Peyer's patch (tissue), 4 donors: Measurements from ENCODE around the gene SSU72. TPM values are rescaled to one million over a fixed set of nuclear protein-coding genes. Genes with fewer than 3 reads are reported as not detected.
A peak's percentile ranks its signal among the peaks of the same experiment; 100 is the strongest.

Experiments
- DNase-seq, 3 donors: peaks; one replicate each; pipeline ENCODE4 v3.0.0-alpha.2; 2017 to 2019
- H3K27ac ChIP-seq, 4 donors: fragments of 200-600 bp; sonication (generic); one replicate each; pipeline ENCODE4 v1.5.1; 2016 to 2019
- H3K27me3 ChIP-seq, 2 donors: fragments of 200-600 bp; sonication (generic); one replicate each; pipeline ENCODE4 v1.5.1; 2019
- H3K36me3 ChIP-seq, 3 donors: fragments of 200-600 bp; sonication (generic); one replicate each; pipeline ENCODE4 v1.5.1; 2016 to 2019
- H3K4me1 ChIP-seq, 4 donors: fragments of 200-600 bp; sonication (generic); one replicate each; pipeline ENCODE4 v1.5.1; 2016 to 2019
- H3K4me3 ChIP-seq, 4 donors: fragments of 200-600 bp; sonication (generic); 1 replicate in 3 of 4; 2 replicates in 1 of 4; pipeline ENCODE4 v1.5.1; 2016 to 2019; ENCODE audit warnings: mild to moderate bottlenecking in 1 of 4
- H3K9me3 ChIP-seq, 4 donors: fragments of 200-600 bp; sonication (generic); one replicate each; pipeline ENCODE4 v1.5.1; 2016 to 2019; ENCODE audit warnings: mild to moderate bottlenecking in 1 of 4
- CTCF ChIP-seq, 6 experiments: fragments of 450-650 bp in 4 of 6; fragments of 200-600 bp in 2 of 6; sonication (generic) in 1 of 6; IDR thresholded peaks; one replicate each; pipeline ENCODE4 v1.5.1; 2017 to 2019; ENCODE audit warnings: antibody characterized with exemption in 6 of 6, mild to moderate bottlenecking in 3 of 6, moderate library complexity in 1 of 6
- POLR2A ChIP-seq, 2 donors: fragments of 450-650 bp; IDR thresholded peaks; one replicate each; pipeline ENCODE4 v1.5.1; 2017; ENCODE audit warnings: antibody characterized with exemption in 2 of 2, mild to moderate bottlenecking in 2 of 2, moderate library complexity in 2 of 2
- total RNA-seq, 4 donors: library from RNA; depleted of rRNA; stranded (reverse); fragments of >200 nt; gene quantifications; one replicate each; pipeline ENCODE4 v1.1.0, GENCODE V29; 2016

The SSU72 gene
- total RNA-seq, 4 donors from 2014 or later, result 146 to 182 (median 163) TPM

- Histone ChIP-seq H3K9me3 (no peaks in the 10 kb centered on the region), H3K4me1 (peaks cover 0 to 5% (median 0%) of the 10 kb centered on the region in 4 donors), H3K4me3 (no peak overlapping the region), H3K27ac (no peak overlapping the region), H3K27me3 (no peaks in the 10 kb centered on the region), H3K36me3 (no peaks in the 10 kb centered on the region)
- DNase-seq, result no peak
- TF ChIP-seq POLR2A (IDR thresholded peaks at IDR 0.05), result no peak
- TF ChIP-seq CTCF (IDR thresholded peaks at IDR 0.05), result peak in 1 of 6 experiments; percentile 12
Observed at GRCh38 chr1:1550591-1551432, 23.9 kb downstream of the SSU72 start.

DNA sequence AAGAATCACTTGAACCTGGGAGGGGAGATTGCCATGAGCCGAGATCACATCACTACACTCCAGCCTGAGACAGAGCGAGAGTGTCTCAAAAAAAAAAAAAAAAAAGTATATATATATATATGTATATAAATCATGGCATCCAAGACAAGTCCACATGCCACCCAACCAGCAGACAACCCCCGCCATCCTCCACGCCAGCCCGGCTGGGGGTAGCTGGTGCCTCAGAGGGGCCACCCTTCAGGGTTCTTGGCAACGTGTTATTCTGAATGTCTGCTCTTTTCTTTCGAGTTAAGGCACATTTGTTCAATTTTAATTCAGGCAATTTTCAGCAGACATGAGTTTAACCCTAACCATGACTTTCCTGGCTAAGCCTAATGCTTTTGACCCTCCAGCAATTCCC lies 24.6 kb downstream of the SSU72 start:
- no peaks in the 10 kb centered on the region for H3K36me3 ChIP-seq
- no peaks in the 10 kb centered on the region for H3K27me3 ChIP-seq
- H3K27ac ChIP-seq, result no peak overlapping the region
- H3K4me1 ChIP-seq, result peaks cover 0 to 5% (median 0%) of the 10 kb centered on the region in 4 donors
- no peak for DNase-seq
- H3K9me3 ChIP-seq, result no peaks in the 10 kb centered on the region
- TF ChIP-seq CTCF (IDR thresholded peaks at IDR 0.05), result no peak
- no peak for TF ChIP-seq POLR2A (IDR thresholded peaks at IDR 0.05)
- no peak overlapping the region for H3K4me3 ChIP-seq

GRCh38 chr1:1548591-1548990 lies 26.1 kb downstream of the SSU72 start:
- TF ChIP-seq POLR2A (IDR thresholded peaks at IDR 0.05) (no peak), CTCF (IDR thresholded peaks at IDR 0.05) (no peak)
- Histone ChIP-seq H3K36me3 (no peaks in the 10 kb centered on the region), H3K27ac (no peak overlapping the region), H3K9me3 (no peaks in the 10 kb centered on the region), H3K4me1 (no peaks in the 10 kb centered on the region), H3K4me3 (no peak overlapping the region), H3K27me3 (no peaks in the 10 kb centered on the region)
- no peak for DNase-seq

DNA sequence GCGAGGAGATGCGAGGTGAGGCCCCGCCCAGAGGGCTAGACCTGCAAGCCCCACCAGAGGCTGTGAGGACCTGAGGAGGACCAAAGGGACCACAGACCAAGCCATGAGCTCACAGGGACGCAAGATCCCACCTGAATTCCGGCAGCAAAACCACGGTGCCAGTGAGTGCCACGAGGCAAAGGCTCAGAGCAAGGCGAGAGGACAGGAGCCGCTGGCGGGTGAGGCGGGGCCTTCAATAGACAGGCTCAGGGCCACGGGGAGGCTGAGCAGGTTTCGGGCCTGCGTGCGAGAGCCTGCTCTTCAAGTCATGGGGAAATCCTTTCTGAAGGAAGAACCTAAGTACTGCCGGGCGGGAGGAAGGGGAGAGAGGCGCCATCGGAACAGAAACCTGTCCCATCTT lies 27.2 kb downstream of the SSU72 start:
- no peak for TF ChIP-seq POLR2A (IDR thresholded peaks at IDR 0.05)
- TF ChIP-seq CTCF (IDR thresholded peaks at IDR 0.05), result no peak
- DNase-seq, result no peak
- H3K4me1 ChIP-seq, result no peaks in the 10 kb centered on the region
- peaks cover 0 to 9% (median 0%) of the 10 kb centered on the region in 3 donors for H3K36me3 ChIP-seq
- H3K9me3 ChIP-seq, result no peaks in the 10 kb centered on the region
- H3K4me3 ChIP-seq, result no peak overlapping the region
- H3K27me3 ChIP-seq, result no peaks in the 10 kb centered on the region
- H3K27ac ChIP-seq, result no peak overlapping the region

- Histone ChIP-seq H3K27me3 (no peaks in the 10 kb centered on the region), H3K9me3 (no peaks in the 10 kb centered on the region), H3K36me3 (peaks cover 0 to 14% (median 0%) of the 10 kb centered on the region in 3 donors), H3K4me3 (no peak overlapping the region), H3K4me1 (no peaks in the 10 kb centered on the region), H3K27ac (no peak overlapping the region)
- DNase-seq, result no peak
- TF ChIP-seq CTCF (IDR thresholded peaks at IDR 0.05) (no peak), POLR2A (IDR thresholded peaks at IDR 0.05) (no peak)
Observed at GRCh38 chr1:1547011-1547410, 27.7 kb downstream of the SSU72 start.
